PC-3 (cell line): ENCODE results near the gene CLTCL1.

Experiments
- CTCF ChIP-seq: fragments of 300-600 bp; sonication (generic); conservative IDR thresholded peaks from 2 replicates; pipeline ENCODE4 v1.5.1; 2017; ENCODE audit warnings: antibody characterized with exemption, low read depth, mild to moderate bottlenecking, low read length
- EZH2 ChIP-seq: fragments of 300-600 bp; sonication (generic); IDR thresholded peaks from one replicate; pipeline ENCODE4 v1.6.1; 2017; ENCODE audit warnings: antibody characterized with exemption, mild to moderate bottlenecking, low read length; ENCODE audit not compliant: unreplicated experiment
- EZH2phosphoT487 ChIP-seq: fragments of 300-600 bp; sonication (generic); IDR thresholded peaks from 2 replicates; pipeline ENCODE4 v1.6.1; 2018; ENCODE audit warnings: mild to moderate bottlenecking, antibody characterized with exemption, low read length, borderline replicate concordance

- TF ChIP-seq CTCF (no peak), EZH2phosphoT487 (no peak), EZH2 (no peak)
These were observed 79.1 kb downstream of the CLTCL1 start for GRCh38 chr22:19212302-19212870.
